Spleen (tissue), 11 donors: Measurements from ENCODE around the gene NDUFAF8. TPM values are rescaled to one million over a fixed set of nuclear protein-coding genes. Genes with fewer than 3 reads are reported as not detected.

Experiments
- DNase-seq: peaks from one replicate; pipeline ENCODE4 v3.0.0-alpha.2; 2020
- H3K27ac ChIP-seq, 8 donors: fragments of 200-600 bp; sonication (generic) in 7 of 8; 1 replicate in 4 of 8; 2 replicates in 4 of 8; pipeline versions ENCODE4 v1.5.0 to v1.8.0; 2016 to 2021; ENCODE audit warnings: inconsistent platforms in 4 of 8, mild to moderate bottlenecking in 4 of 8, moderate library complexity in 1 of 8
- H3K27me3 ChIP-seq, 7 donors: fragments of 200-600 bp; sonication (generic) in 6 of 7; replicated peaks in 1 of 7; 1 replicate in 4 of 7; 2 replicates in 3 of 7; pipeline versions ENCODE4 v1.5.0 to v1.8.0; 2016 to 2021; ENCODE audit warnings: inconsistent platforms in 3 of 7, mild to moderate bottlenecking in 1 of 7
- H3K36me3 ChIP-seq, 6 donors: fragments of 200-600 bp; sonication (generic) in 5 of 6; 1 replicate in 4 of 6; 2 replicates in 2 of 6; pipeline versions ENCODE4 v1.5.0 to v1.8.0; 2016 to 2021; ENCODE audit warnings: inconsistent platforms in 2 of 6
- H3K4me1 ChIP-seq, 6 donors: fragments of 200-600 bp; sonication (generic) in 5 of 6; 1 replicate in 3 of 6; 2 replicates in 3 of 6; pipeline versions ENCODE4 v1.5.0 to v1.8.0; 2016 to 2021; ENCODE audit warnings: inconsistent platforms in 3 of 6
- H3K4me3 ChIP-seq, 8 donors: fragments of 200-600 bp; sonication (generic) in 7 of 8; 1 replicate in 4 of 8; 2 replicates in 4 of 8; pipeline versions ENCODE4 v1.5.0 to v1.8.0; 2016 to 2021; ENCODE audit warnings: inconsistent platforms in 4 of 8, mild to moderate bottlenecking in 4 of 8, moderate library complexity in 2 of 8
- H3K9me3 ChIP-seq, 8 donors: fragments of 200-600 bp; sonication (generic) in 7 of 8; 1 replicate in 4 of 8; 2 replicates in 4 of 8; pipeline versions ENCODE4 v1.5.0 to v1.8.0; 2016 to 2021; ENCODE audit warnings: inconsistent platforms in 4 of 8
- POLR2A ChIP-seq, 3 donors: fragments of 450-650 bp; IDR thresholded peaks; one replicate each; pipeline ENCODE4 v1.5.1; 2017; ENCODE audit warnings: antibody characterized with exemption in 3 of 3, mild to moderate bottlenecking in 1 of 3
- POLR2AphosphoS5 ChIP-seq, 3 donors: sonication (generic); formaldehyde crosslinking; IDR thresholded peaks; one replicate each; pipeline ENCODE4 v1.5.1; 2017; ENCODE audit warnings: antibody characterized with exemption in 3 of 3
- WGBS, 5 donors: extraction: QIAGEN DNeasy Blood & Tissue Kit in 3 of 5; methylation state at CpG; one replicate each; pipeline versions ENCODE4 v1.1.5 to v1.1.7; 2013 to 2018; 5-methylcytosine and 5-hydroxymethylcytosine counted together
- intact Hi-C: fragments of 100-400 bp; cut with DNase I; formaldehyde crosslinking; loops from one replicate; pipeline ENCODE4 v1.15.0; 2023; ENCODE audit warnings: low total_unique reads
- polyA plus RNA-seq, 3 donors: library from polyadenylated mRNA; stranded (reverse); fragments of 200-250 nt; gene quantifications; one replicate each; pipeline ENCODE4 v1.2.1, GENCODE V29; 2013
- total RNA-seq, 7 donors: library from RNA; depleted of rRNA in 3 of 7; stranded (reverse); fragments of >200 nt in 3 of 7; fragmentation: NEBNext Ultra II Directional in 4 of 7; extraction: Animal tissue kit (Norgen Biotek cat#: 25700) in 4 of 7; gene quantifications; one replicate each; pipeline versions ENCODE4 v1.1.0 to v1.2.1, GENCODE V29; 2016 to 2021
- TF ChIP-seq, protein P1 (sequence below), 11 experiments: fragments of 200-600 bp in 7 of 11; fragments of 450-650 bp in 4 of 11; sonication (generic) in 4 of 11; IDR thresholded peaks in 8 of 11; conservative IDR thresholded peaks in 3 of 11; 1 replicate in 7 of 11; 2 replicates in 4 of 11; pipeline versions ENCODE4 v1.4.0 to v1.8.0; 2016 to 2021; ENCODE audit warnings: antibody characterized with exemption in 11 of 11, inconsistent platforms in 4 of 11, mild to moderate bottlenecking in 1 of 11
- donor health status: healthy with polysubstance abuse.
- donor health status: DM: no; HTN: no; CAD: no; lungs with moderate emphysema.
- donor health status: DM: no; HTN: no; CAD: no.
- donor health status: Bipolar disorder and iron deficiency.
- donor health status: healthy.
- donor health status: DM: no; HTN: no; CAD: no.
- donor health status: DM: yes; HTN: yes; CAD: no.

NDUFAF8 gene
- total and polyA plus RNA-seq, 10 donors: 22.0 to 57.6 (median 39.5) TPM

DNA sequence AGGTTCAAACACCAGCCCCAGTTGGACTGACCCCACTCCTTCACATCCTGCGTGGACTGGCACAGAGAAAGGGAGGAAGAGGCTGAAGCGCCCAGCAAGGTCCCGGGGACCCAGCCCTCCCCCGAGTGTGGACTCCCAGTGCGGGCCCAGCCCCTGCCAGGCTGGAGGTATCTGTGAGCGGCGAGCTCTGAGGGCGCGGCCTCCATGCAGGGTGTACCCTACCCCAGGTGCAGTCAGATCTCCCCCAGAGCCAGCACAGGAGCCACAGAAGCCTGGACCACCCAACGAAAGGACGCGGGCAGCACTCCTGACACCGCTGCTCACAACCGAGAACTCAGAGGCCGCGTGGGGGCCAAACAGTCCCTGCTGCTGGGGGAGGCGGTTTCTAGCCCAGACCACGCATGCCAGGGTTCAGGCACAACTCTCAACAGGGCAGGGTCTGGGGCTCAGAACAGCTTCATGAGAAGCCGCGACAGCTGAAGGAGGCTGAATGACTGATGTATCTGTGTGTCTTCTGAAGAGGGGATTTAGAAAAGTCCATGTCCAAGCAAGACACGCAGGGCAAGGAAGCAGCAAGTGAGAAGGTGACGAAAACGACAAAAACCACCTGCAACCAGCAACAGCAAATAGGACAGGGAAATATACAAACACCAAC lies 47.5 kb downstream of the NDUFAF8 start:
- peak overlapping the region; percentile 42 to 91 (median 87) for H3K27ac ChIP-seq
- H3K27me3 ChIP-seq: no peaks in the 10 kb centered on the region
- H3K4me1 ChIP-seq: peaks cover 33 to 79% (median 54%) of the 10 kb centered on the region in 6 donors
- no peaks in the 10 kb centered on the region for H3K9me3 ChIP-seq
- intact Hi-C loops: no loop called here
- peaks cover 0 to 82% (median 38%) of the 10 kb centered on the region in 6 donors for H3K36me3 ChIP-seq
- DNase-seq: no peak
- peak overlapping the region in 1 of 8 donors; percentile 69 for H3K4me3 ChIP-seq
- TF ChIP-seq, protein P1, sequence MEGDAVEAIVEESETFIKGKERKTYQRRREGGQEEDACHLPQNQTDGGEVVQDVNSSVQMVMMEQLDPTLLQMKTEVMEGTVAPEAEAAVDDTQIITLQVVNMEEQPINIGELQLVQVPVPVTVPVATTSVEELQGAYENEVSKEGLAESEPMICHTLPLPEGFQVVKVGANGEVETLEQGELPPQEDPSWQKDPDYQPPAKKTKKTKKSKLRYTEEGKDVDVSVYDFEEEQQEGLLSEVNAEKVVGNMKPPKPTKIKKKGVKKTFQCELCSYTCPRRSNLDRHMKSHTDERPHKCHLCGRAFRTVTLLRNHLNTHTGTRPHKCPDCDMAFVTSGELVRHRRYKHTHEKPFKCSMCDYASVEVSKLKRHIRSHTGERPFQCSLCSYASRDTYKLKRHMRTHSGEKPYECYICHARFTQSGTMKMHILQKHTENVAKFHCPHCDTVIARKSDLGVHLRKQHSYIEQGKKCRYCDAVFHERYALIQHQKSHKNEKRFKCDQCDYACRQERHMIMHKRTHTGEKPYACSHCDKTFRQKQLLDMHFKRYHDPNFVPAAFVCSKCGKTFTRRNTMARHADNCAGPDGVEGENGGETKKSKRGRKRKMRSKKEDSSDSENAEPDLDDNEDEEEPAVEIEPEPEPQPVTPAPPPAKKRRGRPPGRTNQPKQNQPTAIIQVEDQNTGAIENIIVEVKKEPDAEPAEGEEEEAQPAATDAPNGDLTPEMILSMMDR (IDR thresholded peaks at IDR 0.05 in 8 of 11, conservative IDR thresholded peaks at IDR 0.05 in 3 of 11): no peak
- 70 to 86% (median 85%) methylated on average over 18 to 23 of the region's 23 CpGs for WGBS, 5 donors

DNA sequence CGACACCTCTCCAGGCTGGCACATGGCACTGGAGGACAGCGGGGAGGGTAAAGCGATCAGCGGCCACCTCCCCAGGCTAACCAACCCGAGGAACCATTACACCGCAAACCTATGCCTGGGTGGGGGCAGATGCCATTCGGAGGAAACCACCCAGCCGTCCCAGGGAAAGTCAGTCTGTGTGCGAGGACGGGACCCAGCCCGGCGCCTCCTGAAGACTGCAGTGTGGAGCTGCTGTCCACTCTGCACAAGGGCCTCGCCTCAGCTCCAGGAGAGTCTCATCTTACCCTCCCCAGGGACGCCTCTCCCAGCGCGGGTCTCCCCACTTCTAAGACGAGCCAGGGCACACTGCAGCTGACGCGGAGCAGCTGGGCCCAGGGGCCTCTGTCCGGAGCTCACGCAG lies 48.0 kb downstream of the NDUFAF8 start:
- Histone ChIP-seq H3K27me3 (no peaks in the 10 kb centered on the region), H3K27ac (peak overlapping the region; percentile 39 to 91 (median 86)), H3K4me1 (peaks cover 35 to 85% (median 59%) of the 10 kb centered on the region in 6 donors), H3K4me3 (no peak overlapping the region), H3K36me3 (peaks cover 0 to 77% (median 33%) of the 10 kb centered on the region in 6 donors), H3K9me3 (no peaks in the 10 kb centered on the region)
- 83 to 93% (median 89%) methylated on average over 20 to 21 of the region's 21 CpGs for WGBS, 5 donors
- TF ChIP-seq, protein P1 (IDR thresholded peaks at IDR 0.05 in 8 of 11, conservative IDR thresholded peaks at IDR 0.05 in 3 of 11): no peak
- no peak for TF ChIP-seq POLR2A (IDR thresholded peaks at IDR 0.05)
- TF ChIP-seq POLR2AphosphoS5 (IDR thresholded peaks at IDR 0.05): no peak
- no peak for DNase-seq
- intact Hi-C loops: no loop called here

DNA sequence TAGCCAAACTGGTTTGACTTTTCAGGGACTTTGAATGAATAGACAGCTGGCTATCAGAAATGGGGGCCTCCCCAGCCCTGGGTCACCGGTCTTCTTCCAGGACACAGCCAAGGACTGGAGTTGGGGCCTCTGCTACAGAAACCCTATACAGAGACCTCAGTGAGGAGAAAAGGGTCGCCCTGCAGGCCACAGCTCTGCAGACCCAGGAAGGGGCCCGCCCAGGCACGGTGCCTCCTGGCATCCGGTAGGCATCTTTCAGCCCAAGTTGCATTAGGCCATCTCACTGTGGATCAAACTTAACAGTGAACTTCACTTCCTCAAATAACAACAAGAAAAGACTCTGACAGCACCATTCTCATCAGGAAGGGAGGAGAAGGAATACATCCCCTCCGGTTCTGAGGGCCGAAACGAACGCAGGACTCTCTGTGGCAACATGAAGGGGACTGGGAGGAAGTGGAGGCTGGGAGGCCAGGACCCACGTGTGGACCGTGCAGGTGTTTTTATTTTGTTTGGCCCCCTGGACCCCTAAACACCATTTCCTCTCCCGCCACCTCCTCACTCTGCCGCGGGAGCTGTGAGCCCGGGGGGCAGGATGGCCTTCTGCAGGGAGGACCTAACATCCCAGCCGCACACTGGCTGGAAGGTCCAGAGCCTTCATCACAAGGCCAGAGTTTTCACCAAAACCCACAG lies 48.8 kb downstream of the NDUFAF8 start:
- Histone ChIP-seq H3K27me3 (no peaks in the 10 kb centered on the region), H3K4me1 (peaks cover 35 to 92% (median 67%) of the 10 kb centered on the region in 6 donors), H3K4me3 (no peak overlapping the region), H3K36me3 (peaks cover 0 to 72% (median 26%) of the 10 kb centered on the region in 6 donors), H3K9me3 (no peaks in the 10 kb centered on the region), H3K27ac (peak overlapping the region in 7 of 8 donors; percentile 21 to 91 (median 87))
- intact Hi-C loops: no loop called here
- no peak for TF ChIP-seq POLR2A (IDR thresholded peaks at IDR 0.05)
- no peak for TF ChIP-seq POLR2AphosphoS5 (IDR thresholded peaks at IDR 0.05)
- TF ChIP-seq, protein P1 (IDR thresholded peaks at IDR 0.05 in 8 of 11, conservative IDR thresholded peaks at IDR 0.05 in 3 of 11): no peak
- no peak for DNase-seq
- WGBS, 5 donors: 41 to 54% (median 52%) methylated on average over 16 of the region's 16 CpGs

DNA sequence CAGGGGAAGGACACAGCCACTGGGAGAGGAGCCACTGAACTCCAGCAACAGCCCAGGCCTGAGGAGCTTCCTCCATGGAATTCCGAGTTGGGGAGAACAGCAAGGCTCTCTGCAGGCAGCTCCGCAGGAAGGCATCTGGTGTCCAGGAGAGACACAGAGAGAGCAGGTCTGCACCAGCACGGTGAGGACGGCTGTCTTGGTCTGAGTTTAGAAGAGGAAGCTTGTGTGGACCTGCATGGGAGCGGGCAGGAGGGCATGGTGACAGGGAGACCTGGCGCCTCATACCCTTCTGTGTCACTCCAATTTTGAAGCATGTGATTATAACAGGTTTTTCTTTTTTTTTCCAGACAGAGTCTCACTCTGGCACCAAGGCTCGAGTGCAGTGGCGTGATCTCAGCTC lies 49.6 kb downstream of the NDUFAF8 start:
- Histone ChIP-seq H3K36me3 (peaks cover 0 to 67% (median 21%) of the 10 kb centered on the region in 6 donors), H3K4me3 (no peak overlapping the region), H3K27ac (peak overlapping the region in 4 of 8 donors; percentile 87 to 91 (median 88)), H3K9me3 (no peaks in the 10 kb centered on the region), H3K4me1 (peaks cover 41 to 100% (median 75%) of the 10 kb centered on the region in 6 donors), H3K27me3 (no peaks in the 10 kb centered on the region)
- TF ChIP-seq POLR2AphosphoS5 (IDR thresholded peaks at IDR 0.05) (no peak), POLR2A (IDR thresholded peaks at IDR 0.05) (no peak)
- TF ChIP-seq, protein P1 (IDR thresholded peaks at IDR 0.05 in 8 of 11, conservative IDR thresholded peaks at IDR 0.05 in 3 of 11): no peak
- DNase-seq: no peak
- 76 to 89% (median 84%) methylated on average over 8 of the region's 8 CpGs for WGBS, 5 donors
- intact Hi-C loops: no loop called here
